HepG2 (cell line): ENCODE measurements around the gene URGCP. TPM values are rescaled to one million over a fixed set of nuclear protein-coding genes. Genes with fewer than 3 reads are reported as not detected.

ENCODE experiments used
- CENPX ChIP-seq: sonication (generic); formaldehyde crosslinking; IDR thresholded peaks from 2 replicates; pipeline ENCODE4 v1.9.0; 2021; ENCODE audit warnings: mild to moderate bottlenecking, missing genetic modification reagents, moderate library complexity
- CHD4 ChIP-seq: fragments of 200-600 bp; sonication (generic); IDR thresholded peaks from 2 replicates; pipeline ENCODE4 v1.7.0; 2017; ENCODE audit warnings: mild to moderate bottlenecking, low read length, borderline replicate concordance
- ESRRA ChIP-seq: sonication (generic); formaldehyde crosslinking; IDR thresholded peaks from 2 replicates; pipeline ENCODE4 v1.5.1; 2020; ENCODE audit warnings: mild to moderate bottlenecking, low read depth, missing genetic modification reagents
- GTF3A ChIP-seq: sonication (generic); formaldehyde crosslinking; conservative IDR thresholded peaks from 2 replicates; pipeline ENCODE4 v1.4.0; 2020; ENCODE audit warnings: mild to moderate bottlenecking, missing genetic modification reagents
- HMGA1 ChIP-seq: sonication (generic); formaldehyde crosslinking; conservative IDR thresholded peaks from 2 replicates; pipeline ENCODE4 v1.4.0; 2020; ENCODE audit warnings: missing genetic modification reagents
- HNRNPLL ChIP-seq: fragments of 200-400 bp; formaldehyde crosslinking; IDR thresholded peaks from 2 replicates; pipeline ENCODE4 v1.6.1; 2017; ENCODE audit warnings: mild to moderate bottlenecking, low read depth, low read length; ENCODE audit not compliant: poor library complexity, severe bottlenecking
- MEIS1 ChIP-seq: sonication (generic); formaldehyde crosslinking; IDR thresholded peaks from 2 replicates; pipeline ENCODE4 v1.9.0; 2021; ENCODE audit warnings: mild to moderate bottlenecking, missing genetic modification reagents, moderate library complexity, borderline replicate concordance
- NCOR1 ChIP-seq: fragments of 200-600 bp; sonication (generic); IDR thresholded peaks from 2 replicates; pipeline ENCODE4 v1.7.0; 2017; ENCODE audit warnings: antibody characterized with exemption, low read length, borderline replicate concordance
- NFATC3 ChIP-seq: sonication (generic); formaldehyde crosslinking; IDR thresholded peaks from 2 replicates; pipeline ENCODE4 v1.5.1; 2020; ENCODE audit warnings: mild to moderate bottlenecking, missing genetic modification reagents
- NR2F6 ChIP-seq, 2 experiments: IDR thresholded peaks; 2 replicates each; pipeline ENCODE4 v1.6.1; 2016; ENCODE audit warnings: antibody characterized with exemption in 1 of 2, mild to moderate bottlenecking in 1 of 2
- POLR2A ChIP-seq, 2 experiments: IDR thresholded peaks; 2 replicates each; pipeline ENCODE4 v1.6.1; 2011; ENCODE audit warnings: low read depth in 2 of 2, low read length in 2 of 2, mild to moderate bottlenecking in 1 of 2, moderate library complexity in 1 of 2; ENCODE audit not compliant: insufficient read depth in 1 of 2
- RBFOX2 ChIP-seq: fragments of 200-400 bp; formaldehyde crosslinking; IDR thresholded peaks from 2 replicates; pipeline ENCODE4 v1.6.1; 2017; ENCODE audit warnings: low read depth, mild to moderate bottlenecking, low read length
- RXRB ChIP-seq: IDR thresholded peaks from 2 replicates; pipeline ENCODE4 v1.6.1; 2016; ENCODE audit warnings: borderline replicate concordance, missing genetic modification reagents, missing compliant biosample characterization
- SATB2 ChIP-seq: sonication (generic); formaldehyde crosslinking; IDR thresholded peaks from 2 replicates; pipeline ENCODE4 v1.5.0; 2020; ENCODE audit warnings: missing genetic modification reagents
- SIX4 ChIP-seq: sonication (generic); formaldehyde crosslinking; IDR thresholded peaks from 2 replicates; pipeline ENCODE4 v1.4.0; 2020; ENCODE audit warnings: missing genetic modification reagents
- SKI ChIP-seq: fragments of 450-650 bp; IDR thresholded peaks from one replicate; pipeline ENCODE4 v1.6.1; 2018; ENCODE audit warnings: mild to moderate bottlenecking; ENCODE audit not compliant: partially characterized antibody
- SMARCE1 ChIP-seq: fragments of 450-650 bp; IDR thresholded peaks from 2 replicates; pipeline ENCODE4 v1.6.1; 2017; ENCODE audit warnings: borderline replicate concordance
- SOX13 ChIP-seq, 3 experiments: fragments of 450-650 bp in 1 of 3; sonication (generic) in 1 of 3; formaldehyde crosslinking in 1 of 3; IDR thresholded peaks in 2 of 3; conservative IDR thresholded peaks in 1 of 3; 2 replicates each; pipeline versions ENCODE4 v1.5.0 to v1.6.1; 2016 to 2020; ENCODE audit warnings: antibody characterized with exemption in 1 of 3, mild to moderate bottlenecking in 1 of 3, missing compliant biosample characterization in 1 of 3, missing genetic modification reagents in 1 of 3, moderate library complexity in 1 of 3
- SRF ChIP-seq: IDR thresholded peaks from 2 replicates; pipeline ENCODE4 v1.6.1; 2011; ENCODE audit warnings: mild to moderate bottlenecking, low read depth, low read length, moderate library complexity
- TARDBP ChIP-seq: sonication (generic); formaldehyde crosslinking; IDR thresholded peaks from 2 replicates; pipeline ENCODE4 v1.8.0; 2022; ENCODE audit warnings: mild to moderate bottlenecking, missing genetic modification reagents
- TCF7L2 ChIP-seq: IDR thresholded peaks from 2 replicates; pipeline ENCODE4 v1.6.1; 2011; ENCODE audit warnings: mild to moderate bottlenecking, low read depth, low read length, moderate library complexity
- TFAP4 ChIP-seq: sonication (generic); IDR thresholded peaks from 2 replicates; pipeline ENCODE4 v1.6.1; 2016; ENCODE audit warnings: low read depth, borderline replicate concordance
- YEATS2 ChIP-seq: sonication (generic); formaldehyde crosslinking; IDR thresholded peaks from 2 replicates; pipeline ENCODE4 v1.4.0; 2020; ENCODE audit warnings: missing genetic modification reagents, borderline replicate concordance
- ZBTB10 ChIP-seq: sonication (generic); formaldehyde crosslinking; IDR thresholded peaks from 2 replicates; pipeline ENCODE4 v1.4.0; 2020; ENCODE audit warnings: missing genetic modification reagents, borderline replicate concordance
- ZBTB26 ChIP-seq: IDR thresholded peaks from 2 replicates; pipeline ENCODE4 v1.6.1; 2016; ENCODE audit warnings: missing compliant biosample characterization, missing genetic modification reagents, borderline replicate concordance
- ZNF256 ChIP-seq: sonication (generic); formaldehyde crosslinking; conservative IDR thresholded peaks from 2 replicates; pipeline ENCODE4 v1.4.0; 2020; ENCODE audit warnings: missing genetic modification reagents
- ZNF264 ChIP-seq: sonication (generic); formaldehyde crosslinking; IDR thresholded peaks from 2 replicates; pipeline ENCODE4 v1.4.0; 2020; ENCODE audit warnings: missing genetic modification reagents
- ZNF383 ChIP-seq: sonication (generic); formaldehyde crosslinking; IDR thresholded peaks from 2 replicates; pipeline ENCODE4 v1.4.0; 2020; ENCODE audit warnings: missing genetic modification reagents, mild to moderate bottlenecking, borderline replicate concordance
- ZNF782 ChIP-seq: sonication (generic); formaldehyde crosslinking; IDR thresholded peaks from 2 replicates; pipeline ENCODE4 v1.4.0; 2020; ENCODE audit warnings: missing genetic modification reagents, mild to moderate bottlenecking, borderline replicate concordance
- polyA plus RNA-seq, 8 experiments: library from polyadenylated mRNA; depleted of rRNA in 3 of 8; stranded (reverse) in 7 of 8; unstranded in 1 of 8; fragments of >200 nt; fragmentation: Illumina TruSeq in 4 of 8; extraction: Trizol in 4 of 8; gene quantifications; 2 replicates each; pipeline versions ENCODE4 v1.2.1 to v1.2.3, GENCODE V29; 2011 to 2016; ENCODE audit warnings: low read depth in 4 of 8, missing spikeins in 1 of 8, mixed read lengths in 1 of 8; ENCODE audit not compliant: insufficient read depth in 1 of 8
- total RNA-seq, 5 experiments: library from RNA; depleted of rRNA; stranded (reverse); fragments of >200 nt; fragmentation: Illumina TruSeq; extraction: Trizol; gene quantifications; 2 replicates each; pipeline ENCODE4 v1.2.3, GENCODE V29; 2016; ENCODE audit warnings: low read depth in 1 of 5

Gene URGCP
- total and polyA plus RNA-seq, 2 of the 13 experiments (the other 11 are each of a cell fraction or from before 2014, with no cell fraction given) = 22.3 to 25.8 TPM

GRCh38 chr7:43865277-43865676 is 41.1 kb downstream of the URGCP start (continued):
- no peak for TF ChIP-seq RBFOX2
- peak; percentile 68 for TF ChIP-seq NR2F6 (IDR thresholded peaks at IDR 0.05)
- TF ChIP-seq NR2F6 (CRISPR knock-in tag; IDR thresholded peaks at IDR 0.05) = peak; percentile 60; the same call in 1 of the 2 replicates
- TF ChIP-seq ZNF782 (CRISPR knock-in tag) = no peak
- peak; percentile 93; the same call in 1 of the 2 replicates for TF ChIP-seq NCOR1
- TF ChIP-seq CENPX = no peak
- TF ChIP-seq ZNF383 (CRISPR knock-in tag) = no peak
- TF ChIP-seq SOX13 (IDR thresholded peaks at IDR 0.05) = no peak
- TF ChIP-seq SOX13 (CRISPR knock-in tag; conservative IDR thresholded peaks at IDR 0.05 in 1 of 2, IDR thresholded peaks at IDR 0.05 in 1 of 2) = no peak
- no peak for TF ChIP-seq NFATC3 (CRISPR knock-in tag)
- TF ChIP-seq TFAP4 = no peak
- TF ChIP-seq TCF7L2 = no peak
- TF ChIP-seq ZBTB26 (CRISPR knock-in tag) = no peak
- TF ChIP-seq ESRRA = peak; percentile 54; the same call in 1 of the 2 replicates
- TF ChIP-seq SATB2 (CRISPR knock-in tag) = no peak
- TF ChIP-seq POLR2A (IDR thresholded peaks at IDR 0.05; ENCODE audit: insufficient read depth in 1 of 2, low read depth in 2 of 2, low read length in 2 of 2) = peak in 1 of 2 experiments; percentile 37; a peak in 2 of 4 replicates
- TF ChIP-seq CHD4 = no peak
- no peak for TF ChIP-seq ZBTB10 (CRISPR knock-in tag)
- TF ChIP-seq ZNF264 (CRISPR knock-in tag) = no peak
- TF ChIP-seq RXRB (CRISPR knock-in tag) = peak; percentile 55; the same call in 1 of the 2 replicates
- no peak for TF ChIP-seq SRF
- no peak for TF ChIP-seq MEIS1 (CRISPR knock-in tag)
- TF ChIP-seq GTF3A (CRISPR knock-in tag) = no peak
- no peak for TF ChIP-seq TARDBP (CRISPR knock-in tag)
- peak; percentile 99 for TF ChIP-seq SKI
- no peak for TF ChIP-seq YEATS2 (CRISPR knock-in tag)
- no peak for TF ChIP-seq ZNF256 (CRISPR knock-in tag)
- TF ChIP-seq SIX4 (CRISPR knock-in tag) = no peak
- no peak for TF ChIP-seq HMGA1 (CRISPR knock-in tag)
- no peak for TF ChIP-seq SMARCE1
- no peak for TF ChIP-seq HNRNPLL
